Astrocyte of the cerebellum (primary cell): ENCODE data around the gene BTNL9.
"Not testable (repeated sequence)": the region's sequence is repeated elsewhere in the genome, so short reads cannot be mapped to it uniquely, and the experiment has no call there.

Source experiments
- DNase-seq: peaks from one replicate; pipeline ENCODE4 v3.0.0-alpha.2; 2011; ENCODE audit warnings: low read depth
- H3K4me3 ChIP-seq: 2 replicates; pipeline ENCODE4 v1.5.1; 2011; ENCODE audit warnings: mild to moderate bottlenecking, low read depth, low read length, moderate library complexity
- CTCF ChIP-seq: IDR thresholded peaks from 2 replicates; pipeline ENCODE4 v1.5.1; 2012; ENCODE audit warnings: low read length, low read depth, moderate library complexity, mild to moderate bottlenecking; ENCODE audit errors: missing control alignments
- in situ Hi-C: cut with HindIII; loops from 2 replicates; pipeline ENCODE4 v1.10.0; 2017; ENCODE audit warnings: low sequenced_read_pairs

BTNL9 gene

GRCh38 chr5:181099602-181100086 lies 59.6 kb downstream of the BTNL9 start:
- DNase-seq = no peak
- in situ Hi-C loops = no loop called here
- TF ChIP-seq CTCF = no peak
- no peak overlapping the region for H3K4me3 ChIP-seq

GRCh38 chr5:181100121-181100875 lies 60.2 kb downstream of the BTNL9 start:
- no peak overlapping the region for H3K4me3 ChIP-seq
- DNase-seq = no peak
- in situ Hi-C loops = no loop called here
- TF ChIP-seq CTCF = no peak

GRCh38 chr5:181101030-181101641 lies 61.1 kb downstream of the BTNL9 start:
- H3K4me3 ChIP-seq, in situ Hi-C loops, DNase-seq: not testable (repeated sequence)

GRCh38 chr5:181101930-181102674 lies 62.0 kb downstream of the BTNL9 start:
- H3K4me3 ChIP-seq, in situ Hi-C loops, DNase-seq: not testable (repeated sequence)

- in situ Hi-C loops, DNase-seq, H3K4me3 ChIP-seq: not testable (repeated sequence)
Measured at GRCh38 chr5:181104259-181104568, 64.1 kb downstream of the BTNL9 start.

- DNase-seq, H3K4me3 ChIP-seq, in situ Hi-C loops: not testable (repeated sequence)
Measured at GRCh38 chr5:181104606-181105390, 64.7 kb downstream of the BTNL9 start.

GRCh38 chr5:181105391-181106025 lies 65.4 kb downstream of the BTNL9 start:
- in situ Hi-C loops = no loop called here
- no peak for DNase-seq
- H3K4me3 ChIP-seq = no peak overlapping the region
- no peak for TF ChIP-seq CTCF

- no peak overlapping the region for H3K4me3 ChIP-seq
- in situ Hi-C loops = no loop called here
- TF ChIP-seq CTCF = no peak
- DNase-seq = no peak
Measured at GRCh38 chr5:181107699-181108098, 67.6 kb downstream of the BTNL9 start.
